ENCODE measurements around the gene SPATA13.

Gene SPATA13

DNA sequence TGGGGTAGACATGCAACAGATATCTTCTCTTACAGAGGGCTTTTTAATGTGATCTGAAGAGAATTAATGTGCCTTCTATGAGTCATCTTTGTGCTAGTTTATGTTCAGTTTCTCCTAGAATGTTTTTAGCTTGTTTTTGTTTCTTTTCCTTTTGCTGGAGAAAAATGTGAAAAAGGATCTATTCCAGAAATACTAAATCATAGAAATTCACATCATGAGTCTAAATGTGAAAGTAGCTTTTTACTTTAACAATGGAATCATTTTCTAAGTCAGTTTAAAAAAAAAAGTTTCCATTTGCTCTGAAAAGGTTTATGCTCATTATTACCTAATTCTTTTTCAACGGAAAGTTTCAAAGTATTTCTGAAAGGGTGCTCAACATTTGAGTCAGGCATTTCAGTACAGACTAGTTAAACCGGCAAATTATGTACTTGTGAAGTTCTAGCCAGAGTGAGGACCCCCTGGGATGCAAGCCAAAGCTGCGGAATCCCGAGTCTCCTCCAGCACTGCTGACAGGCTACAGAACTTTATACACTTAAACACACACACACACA lies 72.9 kb downstream of the SPATA13 start:
- Mint-ChIP-seq H3K9me3 (no peaks in the 10 kb centered on the region), H3K27me3 (no peaks in the 10 kb centered on the region), H3K27ac (no peak overlapping the region), H3K36me3 (ENCODE audit: low read depth) (no peaks in the 10 kb centered on the region), H3K4me1 (ENCODE audit: low read depth) (no peaks in the 10 kb centered on the region), H3K4me3 (no peak overlapping the region)
- intact Hi-C loops (cut with micrococcal nuclease): no loop called here

DNA sequence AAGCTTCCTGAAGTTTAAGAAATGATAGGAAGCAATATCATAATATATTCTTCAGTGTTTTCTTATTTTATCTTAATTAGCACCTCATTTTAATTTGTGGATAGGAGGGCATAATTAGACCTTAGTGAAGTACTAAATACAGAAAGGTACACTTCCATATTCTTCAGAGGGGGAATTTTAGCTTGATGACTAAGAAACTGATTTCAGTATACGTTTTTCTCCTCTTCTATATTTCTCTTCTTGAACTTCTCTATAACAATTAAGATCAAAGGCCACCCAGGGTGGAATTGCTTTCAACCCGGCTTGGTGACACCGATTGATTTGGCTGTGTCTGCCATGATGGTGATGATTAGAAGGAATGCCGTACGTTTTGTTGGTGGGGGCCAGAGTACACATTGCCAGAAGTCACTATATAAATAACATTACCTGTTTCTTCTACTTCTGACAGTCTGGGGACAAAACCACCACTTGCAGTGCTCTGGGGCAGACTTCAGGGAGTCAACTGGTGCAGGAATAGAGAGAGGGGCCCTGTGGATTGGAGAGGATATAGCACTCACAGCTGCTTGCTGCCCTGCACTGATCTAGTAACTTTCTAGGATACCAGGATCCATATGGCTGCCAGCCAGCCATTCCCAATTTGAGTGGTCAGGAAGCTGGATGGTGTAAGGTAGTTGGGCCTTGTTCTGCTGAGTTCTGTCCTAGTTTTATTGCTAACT lies 73.8 kb downstream of the SPATA13 start:
- Mint-ChIP-seq H3K27ac (no peak overlapping the region), H3K27me3 (no peaks in the 10 kb centered on the region), H3K4me1 (ENCODE audit: low read depth) (peaks cover 5% of the 10 kb centered on the region), H3K9me3 (no peaks in the 10 kb centered on the region), H3K4me3 (no peak overlapping the region), H3K36me3 (ENCODE audit: low read depth) (no peaks in the 10 kb centered on the region)
- intact Hi-C loops (cut with micrococcal nuclease): no loop called here

DNA sequence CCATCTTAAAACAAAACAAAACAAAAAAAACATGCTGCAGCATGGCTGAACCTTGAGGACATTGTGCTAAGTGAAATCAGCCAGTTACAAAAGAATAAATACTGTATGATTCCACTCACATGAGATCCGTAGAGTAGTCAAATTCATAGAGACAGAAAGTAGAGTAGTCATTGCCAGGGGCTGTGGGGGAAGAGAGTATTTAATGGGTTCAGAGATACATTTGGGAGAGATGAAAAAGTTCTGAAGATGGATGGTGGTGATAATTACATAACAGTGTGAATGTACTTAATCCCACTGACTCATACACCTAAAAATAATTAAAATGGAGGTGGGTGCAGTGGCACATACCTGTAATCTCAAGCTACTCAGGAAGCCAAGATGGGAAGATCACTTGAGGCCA lies 76.8 kb downstream of the SPATA13 start:
- Mint-ChIP-seq H3K27me3 (no peaks in the 10 kb centered on the region), H3K27ac (no peak overlapping the region), H3K4me3 (no peak overlapping the region), H3K4me1 (ENCODE audit: low read depth) (peaks cover 12% of the 10 kb centered on the region), H3K9me3 (no peaks in the 10 kb centered on the region), H3K36me3 (ENCODE audit: low read depth) (no peaks in the 10 kb centered on the region)
- intact Hi-C loops (cut with micrococcal nuclease): no loop called here

DNA sequence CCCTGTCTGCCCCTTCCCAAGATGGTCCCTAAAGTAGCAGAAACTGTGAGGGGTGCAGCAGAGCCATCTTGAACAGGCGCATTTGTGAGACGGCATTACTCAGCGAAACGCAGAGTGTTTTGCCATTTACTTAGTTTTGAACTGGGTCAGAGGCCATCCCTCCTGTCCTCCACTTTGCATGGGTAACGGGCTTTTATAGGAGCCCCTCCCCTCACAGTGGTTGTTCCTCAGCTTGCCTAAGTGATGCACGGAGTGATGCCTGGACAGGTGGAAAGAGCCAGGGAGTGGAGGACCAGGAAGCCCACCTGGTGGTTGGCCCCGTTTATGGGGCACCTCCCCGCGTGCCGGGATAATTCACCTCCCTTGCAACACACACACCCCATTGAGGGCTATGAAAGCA lies 80.8 kb downstream of the SPATA13 start:
- Mint-ChIP-seq H3K4me3 (no peak overlapping the region), H3K4me1 (ENCODE audit: low read depth) (peaks cover 21% of the 10 kb centered on the region), H3K27ac (no peak overlapping the region), H3K27me3 (no peaks in the 10 kb centered on the region), H3K9me3 (no peaks in the 10 kb centered on the region), H3K36me3 (ENCODE audit: low read depth) (no peaks in the 10 kb centered on the region)
- intact Hi-C loops (cut with micrococcal nuclease): no loop called here

DNA sequence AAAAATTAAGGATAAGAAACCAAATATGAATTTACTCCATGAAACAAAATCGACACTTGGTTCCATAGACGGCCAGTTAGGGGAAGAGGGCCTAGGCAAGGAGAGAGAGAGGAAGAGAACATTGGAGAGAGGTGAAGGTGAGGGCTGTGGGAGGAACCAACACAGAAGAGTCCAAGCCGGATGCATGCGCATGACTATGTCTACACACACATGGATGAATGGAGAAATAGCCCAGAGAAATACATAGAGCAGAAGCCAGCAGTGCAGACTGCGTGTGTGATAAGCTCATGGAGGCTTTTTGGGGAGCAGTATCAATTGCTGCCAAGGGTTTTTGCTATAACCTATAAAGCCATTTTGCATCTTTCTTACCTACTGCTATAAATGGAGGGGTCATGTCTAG lies 81.6 kb downstream of the SPATA13 start:
- intact Hi-C loops (cut with micrococcal nuclease): no loop called here
- Mint-ChIP-seq H3K9me3 (no peaks in the 10 kb centered on the region), H3K4me1 (ENCODE audit: low read depth) (peaks cover 28% of the 10 kb centered on the region), H3K4me3 (no peak overlapping the region), H3K36me3 (ENCODE audit: low read depth) (no peaks in the 10 kb centered on the region), H3K27me3 (no peaks in the 10 kb centered on the region), H3K27ac (no peak overlapping the region)

DNA sequence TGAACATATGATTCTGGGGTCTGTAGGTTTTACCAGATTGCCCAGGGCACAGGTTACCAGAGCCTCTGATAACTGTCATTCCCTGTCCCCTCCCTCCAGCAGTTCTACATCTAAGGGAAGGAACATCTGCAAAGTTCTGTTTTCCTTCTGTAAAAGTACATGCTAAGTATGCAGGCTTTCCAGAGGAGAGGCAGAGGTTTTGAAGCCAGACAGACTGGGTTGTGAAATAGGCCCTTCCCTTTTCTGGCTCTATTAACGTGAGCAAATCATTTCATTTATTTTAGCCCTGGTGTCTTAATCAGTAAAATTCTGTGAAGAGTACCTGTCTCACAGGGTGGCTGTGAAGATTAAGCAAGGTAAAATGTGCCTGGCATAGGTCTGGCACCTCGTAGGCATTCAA lies 82.8 kb downstream of the SPATA13 start:
- peaks cover 34% of the 10 kb centered on the region for H3K4me1 Mint-ChIP-seq (ENCODE audit: low read depth)
- no peak overlapping the region for H3K4me3 Mint-ChIP-seq
- intact Hi-C loops (cut with micrococcal nuclease): no loop called here
- H3K27ac Mint-ChIP-seq: no peak overlapping the region
- no peaks in the 10 kb centered on the region for H3K27me3 Mint-ChIP-seq
- H3K36me3 Mint-ChIP-seq (ENCODE audit: low read depth): no peaks in the 10 kb centered on the region
- H3K9me3 Mint-ChIP-seq: no peaks in the 10 kb centered on the region

DNA sequence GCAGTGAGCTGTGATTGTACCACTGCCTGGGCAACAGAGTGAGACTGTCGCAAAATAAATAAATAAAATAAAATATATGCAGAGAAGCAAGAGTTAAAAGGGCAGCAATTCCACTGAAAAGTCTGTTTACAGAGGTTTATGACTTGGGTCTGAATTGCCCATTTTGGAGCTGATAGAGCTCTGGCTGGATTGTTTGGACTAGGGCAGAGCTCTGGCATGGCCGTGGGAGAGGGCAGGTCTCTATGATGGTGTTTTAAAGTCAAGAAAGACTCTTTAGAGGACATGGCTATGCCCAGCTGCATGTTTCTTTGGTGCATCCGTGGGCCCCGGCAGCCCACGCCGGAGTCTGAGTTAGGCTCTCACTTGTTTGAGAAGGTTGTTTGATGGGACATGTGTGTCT lies 84.3 kb downstream of the SPATA13 start:
- H3K36me3 Mint-ChIP-seq (ENCODE audit: low read depth): no peaks in the 10 kb centered on the region

DNA sequence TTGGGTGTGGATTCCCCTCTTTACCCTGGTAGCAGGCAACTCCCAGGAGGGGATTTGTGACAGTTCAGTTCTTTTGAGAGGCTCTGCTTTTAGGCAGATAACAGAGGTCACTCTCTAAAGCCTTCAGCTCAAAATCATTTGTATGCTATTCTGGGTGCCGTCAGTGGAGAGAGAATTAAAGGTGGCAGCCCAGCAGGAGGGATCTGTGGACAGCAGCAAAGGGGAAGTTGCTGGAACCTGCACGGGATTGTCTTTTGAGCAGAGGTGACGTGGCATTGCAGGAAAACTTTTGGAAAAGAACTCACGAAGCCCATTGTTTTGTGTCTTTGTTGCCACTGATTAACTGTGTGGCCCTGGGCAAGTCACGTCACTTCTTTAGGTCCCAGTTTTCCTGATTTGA lies 86.5 kb downstream of the SPATA13 start:
- Mint-ChIP-seq H3K4me3 (no peak overlapping the region), H3K27ac (no peak overlapping the region), H3K4me1 (ENCODE audit: low read depth) (peaks cover 44% of the 10 kb centered on the region), H3K9me3 (no peaks in the 10 kb centered on the region), H3K36me3 (ENCODE audit: low read depth) (no peaks in the 10 kb centered on the region), H3K27me3 (no peaks in the 10 kb centered on the region)
- intact Hi-C loops (cut with micrococcal nuclease): no loop called here

More for the DNA sequence above, 84.3 kb downstream of the SPATA13 start:
- H3K4me3 Mint-ChIP-seq: no peak overlapping the region
- H3K27me3 Mint-ChIP-seq: no peaks in the 10 kb centered on the region
- H3K9me3 Mint-ChIP-seq: no peaks in the 10 kb centered on the region
- H3K4me1 Mint-ChIP-seq (ENCODE audit: low read depth): peaks cover 34% of the 10 kb centered on the region
- H3K27ac Mint-ChIP-seq: no peak overlapping the region
- intact Hi-C loops (cut with micrococcal nuclease): no loop called here

DNA sequence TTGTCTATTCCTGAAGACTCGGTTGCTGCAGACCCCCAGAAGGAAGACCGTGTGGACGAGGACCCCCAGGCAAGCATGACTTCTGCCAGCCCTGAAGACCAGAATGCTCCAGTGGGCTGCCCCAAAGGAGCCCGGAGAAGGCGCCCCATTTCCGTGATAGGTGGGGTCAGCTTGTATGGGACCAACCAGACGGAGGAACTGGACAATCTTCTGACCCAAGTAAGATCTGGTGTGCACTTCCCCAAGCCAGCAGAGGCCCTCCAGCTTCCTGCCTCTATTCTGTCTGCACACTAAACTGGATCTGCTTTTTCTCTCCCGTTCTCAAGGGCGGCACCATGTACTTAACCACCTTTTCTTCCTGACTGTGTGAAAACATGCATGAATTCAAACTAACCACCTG lies 89.1 kb downstream of the SPATA13 start:
- H3K4me1 Mint-ChIP-seq (ENCODE audit: low read depth): peaks cover 64% of the 10 kb centered on the region
- no peak overlapping the region for H3K4me3 Mint-ChIP-seq
- intact Hi-C loops (cut with micrococcal nuclease): no loop called here

DNA sequence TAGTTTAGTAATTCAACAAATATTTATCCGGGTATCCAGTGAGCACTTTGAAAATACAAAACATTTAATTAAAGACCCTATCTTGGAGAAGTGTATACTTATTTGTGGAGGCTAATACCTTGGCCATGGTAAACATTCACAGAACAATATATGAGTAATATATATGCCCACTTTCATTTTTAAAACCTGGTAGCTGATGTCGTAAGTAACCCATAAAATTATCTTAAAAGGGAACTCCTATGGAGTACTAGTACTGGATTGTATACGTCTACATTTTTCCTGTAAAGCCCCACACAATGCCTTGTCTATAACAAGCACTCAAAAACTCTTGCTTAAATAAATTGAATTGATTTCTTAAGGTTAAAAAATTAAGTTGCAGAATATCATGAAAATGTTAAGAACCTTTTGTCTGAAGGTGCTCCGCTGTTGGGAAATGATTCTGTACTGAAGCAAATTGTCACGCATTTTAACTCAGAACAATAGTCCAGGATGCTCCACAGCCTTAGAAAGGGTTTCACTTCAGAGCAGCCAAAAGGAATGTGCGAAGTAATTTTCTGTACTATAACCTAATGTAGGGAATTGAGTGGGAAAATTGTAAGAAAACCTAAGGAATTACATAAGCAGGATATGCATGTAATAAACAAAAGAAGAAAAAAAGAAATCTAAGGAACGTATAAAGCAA lies 90.0 kb downstream of the SPATA13 start:
- H3K27ac Mint-ChIP-seq: no peak overlapping the region
- no peaks in the 10 kb centered on the region for H3K27me3 Mint-ChIP-seq
- H3K36me3 Mint-ChIP-seq (ENCODE audit: low read depth): no peaks in the 10 kb centered on the region
- intact Hi-C loops (cut with micrococcal nuclease): no loop called here
- H3K4me1 Mint-ChIP-seq (ENCODE audit: low read depth): peaks cover 71% of the 10 kb centered on the region
- H3K4me3 Mint-ChIP-seq: no peak overlapping the region
- no peaks in the 10 kb centered on the region for H3K9me3 Mint-ChIP-seq

More for the DNA sequence above, 89.1 kb downstream of the SPATA13 start:
- H3K27ac Mint-ChIP-seq: no peak overlapping the region
- no peaks in the 10 kb centered on the region for H3K27me3 Mint-ChIP-seq
- H3K9me3 Mint-ChIP-seq: no peaks in the 10 kb centered on the region
- H3K36me3 Mint-ChIP-seq (ENCODE audit: low read depth): no peaks in the 10 kb centered on the region

DNA sequence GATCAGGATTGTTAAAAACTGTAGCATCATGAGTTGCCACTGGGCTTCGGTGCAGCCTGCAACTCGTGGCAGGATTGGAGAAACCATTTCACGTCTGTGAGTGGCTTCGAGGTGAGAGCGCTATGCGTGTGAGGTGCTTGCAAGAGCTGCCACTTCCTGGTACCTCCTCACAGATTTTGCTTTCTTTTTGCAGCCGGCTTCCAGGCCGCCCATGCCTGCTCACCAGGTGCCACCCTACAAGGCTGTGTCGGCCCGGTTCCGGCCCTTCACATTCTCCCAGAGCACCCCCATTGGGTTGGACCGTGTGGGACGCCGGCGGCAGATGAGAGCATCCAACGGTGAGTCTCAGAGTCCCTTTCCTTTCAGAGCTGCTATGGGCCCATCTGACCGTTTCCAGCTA lies 91.0 kb downstream of the SPATA13 start:
- intact Hi-C loops (cut with micrococcal nuclease): no loop called here
- H3K4me1 Mint-ChIP-seq (ENCODE audit: low read depth): peaks cover 67% of the 10 kb centered on the region
- no peak overlapping the region for H3K4me3 Mint-ChIP-seq

DNA sequence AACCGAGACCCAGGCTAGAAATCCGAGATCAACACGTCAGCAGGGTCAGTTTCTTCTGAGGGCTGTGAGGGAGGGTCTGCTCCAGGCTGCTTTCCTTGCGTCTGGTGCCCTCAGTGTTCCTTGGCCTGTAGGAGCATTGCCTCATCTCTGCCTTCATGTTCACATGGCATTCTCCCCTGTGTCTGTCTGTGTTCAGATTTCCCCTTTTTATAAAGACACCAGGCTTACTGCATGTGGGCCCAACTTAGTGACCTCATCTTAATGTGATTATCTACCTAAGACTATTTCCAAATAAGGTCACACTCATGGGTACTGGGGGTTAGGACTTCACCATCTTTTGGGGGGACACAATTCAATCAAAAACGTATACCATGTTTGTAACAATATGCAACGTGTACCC lies 91.6 kb downstream of the SPATA13 start:
- no peak overlapping the region for H3K27ac Mint-ChIP-seq

More for the DNA sequence above, 91.0 kb downstream of the SPATA13 start:
- Mint-ChIP-seq H3K27ac (no peak overlapping the region), H3K27me3 (no peaks in the 10 kb centered on the region), H3K9me3 (no peaks in the 10 kb centered on the region), H3K36me3 (ENCODE audit: low read depth) (no peaks in the 10 kb centered on the region)

DNA sequence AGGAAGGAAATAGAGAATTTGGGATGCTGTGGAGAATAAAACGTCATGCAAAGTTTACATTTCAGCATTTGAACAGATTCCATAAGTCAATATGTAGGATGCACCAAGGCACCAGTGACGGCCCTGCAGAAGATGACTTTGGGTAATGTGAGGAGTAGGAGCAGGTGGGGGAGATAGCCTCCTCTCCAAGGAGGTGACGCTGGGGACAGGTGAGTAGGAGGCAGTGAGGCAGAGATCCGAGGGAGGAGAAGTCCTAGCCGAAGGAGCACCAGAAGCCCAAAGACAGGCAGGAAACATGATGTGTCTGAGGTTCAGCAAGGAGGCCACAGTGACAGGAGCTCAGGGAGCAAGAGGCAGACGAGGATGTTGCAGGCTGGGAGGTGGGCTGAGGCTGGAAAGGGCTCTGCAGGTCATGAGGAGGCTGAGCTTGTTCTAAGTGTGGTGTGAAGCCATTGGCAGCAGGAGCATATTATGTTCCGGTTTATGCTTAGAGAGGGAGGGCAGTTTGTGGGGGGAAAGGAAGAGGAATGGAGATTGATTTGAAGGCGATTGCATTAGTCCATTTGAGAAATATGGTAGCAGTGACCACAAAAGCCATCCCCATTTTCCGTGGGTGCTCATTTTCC lies 93.1 kb downstream of the SPATA13 start:
- no peaks in the 10 kb centered on the region for H3K36me3 Mint-ChIP-seq (ENCODE audit: low read depth)
- H3K9me3 Mint-ChIP-seq: no peaks in the 10 kb centered on the region
- H3K4me3 Mint-ChIP-seq: peak overlapping the region; percentile 14
- intact Hi-C loops (cut with micrococcal nuclease): loop anchor here (2.0 kb wide), 1 partner anchor 17 kb away; no protein-coding TSS in a partner anchor
- no peaks in the 10 kb centered on the region for H3K27me3 Mint-ChIP-seq
- peaks cover 55% of the 10 kb centered on the region for H3K4me1 Mint-ChIP-seq (ENCODE audit: low read depth)
- peak overlapping the region; percentile 81 for H3K27ac Mint-ChIP-seq

More for the DNA sequence above, 91.6 kb downstream of the SPATA13 start:
- Mint-ChIP-seq H3K9me3 (no peaks in the 10 kb centered on the region), H3K4me3 (no peak overlapping the region), H3K4me1 (ENCODE audit: low read depth) (peaks cover 61% of the 10 kb centered on the region), H3K27me3 (no peaks in the 10 kb centered on the region), H3K36me3 (ENCODE audit: low read depth) (no peaks in the 10 kb centered on the region)
- intact Hi-C loops (cut with micrococcal nuclease): no loop called here

Data from dendritic cell treated with granulocyte-macrophage colony-stimulating factor and Interleukin-4, amounts not matched to agents 40 ng/mL and 50 ng/mL, for 4 days (primary cell).